GM19099 (cell line): ENCODE results near the gene DCAF7.

ENCODE experiments used
- POLR2A ChIP-seq: IDR thresholded peaks from 3 replicates; pipeline ENCODE4 v1.6.1; 2011; ENCODE audit warnings: low read depth; ENCODE audit not compliant: insufficient read length; ENCODE audit errors: extremely low read depth

DCAF7 gene

DNA sequence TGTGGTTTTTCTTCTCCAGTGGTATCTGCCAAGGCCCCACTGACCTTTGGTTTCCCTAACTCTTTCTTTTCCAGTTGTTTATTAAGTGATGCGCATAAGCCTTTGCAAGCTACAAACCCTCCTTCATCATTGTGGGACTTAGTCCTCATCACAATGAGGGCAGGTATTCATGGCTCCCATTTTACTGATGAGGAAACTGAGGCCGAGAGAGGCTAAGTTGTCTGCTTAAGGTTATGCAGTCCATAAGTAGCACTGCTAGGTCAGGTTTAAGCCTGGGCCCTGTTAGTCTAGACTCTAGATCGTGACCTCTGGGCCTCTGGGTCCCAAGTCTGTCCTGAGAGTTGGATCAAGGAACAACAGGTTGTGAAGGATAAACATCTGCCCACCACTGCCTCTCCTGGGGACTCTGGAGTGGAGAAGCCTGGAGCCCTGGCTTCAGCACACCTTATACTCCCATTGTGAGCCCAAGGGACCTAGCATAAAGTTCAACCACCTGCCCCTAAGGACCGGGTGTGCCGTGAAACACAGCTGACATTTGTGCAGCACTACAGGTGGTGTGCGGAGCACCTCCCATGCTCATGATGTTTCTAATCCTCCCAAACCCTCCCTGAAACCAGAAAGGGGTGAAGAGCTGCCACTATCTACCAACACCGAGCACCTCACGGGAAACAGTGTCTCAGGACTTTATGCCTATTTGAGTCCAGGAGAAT lies 32.3 kb upstream of the DCAF7 start:
- TF ChIP-seq POLR2A: no peak

DNA sequence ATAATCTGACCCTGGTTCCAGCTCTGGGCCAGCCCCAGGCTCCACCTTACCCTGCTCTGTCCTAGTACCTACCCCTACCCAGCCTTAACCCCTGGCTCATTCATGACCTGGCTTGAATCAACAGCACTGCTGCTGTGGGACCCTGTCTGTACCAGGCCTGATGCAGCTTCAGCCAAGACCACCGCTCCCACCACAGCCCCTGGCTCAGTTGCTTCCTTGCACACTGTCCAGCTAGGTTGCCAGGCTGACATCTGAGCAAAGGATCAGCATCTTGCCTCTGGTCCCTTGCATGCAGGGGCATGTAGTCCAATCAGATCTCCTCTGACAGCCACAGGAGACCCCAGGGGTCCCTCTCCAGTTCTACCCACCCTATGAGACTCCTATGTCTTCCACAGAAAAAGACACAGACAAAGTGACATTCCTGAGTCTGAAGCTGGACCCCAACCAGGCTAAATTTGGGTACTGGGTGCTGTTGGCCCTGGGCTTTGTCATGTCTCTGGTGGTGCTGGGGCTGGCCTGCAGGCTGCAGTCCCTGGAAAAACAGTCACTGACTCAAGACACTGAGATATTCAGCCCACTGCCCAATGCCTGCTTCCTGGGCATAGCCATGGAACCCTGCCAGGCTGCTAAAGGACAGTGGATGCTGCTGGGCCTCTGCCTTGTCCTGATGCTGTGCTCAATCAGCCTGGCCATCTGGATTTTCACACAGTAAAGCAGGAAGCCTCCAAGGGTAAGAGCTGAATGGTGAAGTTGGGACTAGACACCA lies 31.0 kb upstream of the DCAF7 start:
- no peak for TF ChIP-seq POLR2A

DNA sequence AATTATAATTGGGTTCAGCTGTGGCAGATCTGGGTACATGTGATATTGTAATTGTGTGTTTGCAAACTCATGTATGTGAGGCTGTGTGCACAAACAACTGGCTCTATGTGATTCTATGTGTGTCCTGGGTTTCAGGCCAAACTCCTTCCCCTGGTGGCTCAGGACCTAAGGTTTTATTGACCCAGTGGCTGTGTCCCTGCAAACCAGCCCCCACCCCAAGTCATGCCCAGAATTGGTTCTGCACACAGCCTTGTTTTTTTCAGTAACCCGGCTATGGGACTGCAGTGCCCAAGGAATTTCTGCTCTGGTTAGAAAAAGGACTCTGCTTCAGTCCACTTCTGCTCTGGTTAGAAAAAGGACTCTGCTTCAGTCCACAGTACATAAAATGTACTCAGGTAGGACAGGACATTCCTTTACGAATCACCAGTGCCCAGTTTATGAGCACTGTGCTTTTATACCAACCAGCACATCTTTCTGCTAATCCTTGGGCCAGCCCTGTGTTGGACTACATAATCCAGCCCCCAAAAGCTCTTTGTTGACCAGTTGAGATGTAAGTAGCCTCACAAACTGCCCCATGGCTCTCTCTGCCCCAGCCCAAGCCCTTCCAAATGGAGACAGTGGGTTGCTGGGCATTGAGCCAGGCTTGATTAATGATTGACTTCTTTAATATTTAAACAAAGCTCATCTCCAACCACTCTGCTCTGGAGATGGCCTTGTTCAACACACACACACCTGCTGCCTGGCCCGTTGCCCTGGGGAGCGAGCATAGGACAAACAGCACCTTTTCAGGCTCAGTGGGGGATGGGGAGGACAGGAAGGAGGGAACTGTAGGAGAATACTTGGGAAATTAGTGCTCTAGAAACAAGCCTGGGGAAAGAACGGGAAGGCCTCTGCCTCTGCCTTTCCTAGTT lies 30.1 kb upstream of the DCAF7 start:
- TF ChIP-seq POLR2A: no peak

DNA sequence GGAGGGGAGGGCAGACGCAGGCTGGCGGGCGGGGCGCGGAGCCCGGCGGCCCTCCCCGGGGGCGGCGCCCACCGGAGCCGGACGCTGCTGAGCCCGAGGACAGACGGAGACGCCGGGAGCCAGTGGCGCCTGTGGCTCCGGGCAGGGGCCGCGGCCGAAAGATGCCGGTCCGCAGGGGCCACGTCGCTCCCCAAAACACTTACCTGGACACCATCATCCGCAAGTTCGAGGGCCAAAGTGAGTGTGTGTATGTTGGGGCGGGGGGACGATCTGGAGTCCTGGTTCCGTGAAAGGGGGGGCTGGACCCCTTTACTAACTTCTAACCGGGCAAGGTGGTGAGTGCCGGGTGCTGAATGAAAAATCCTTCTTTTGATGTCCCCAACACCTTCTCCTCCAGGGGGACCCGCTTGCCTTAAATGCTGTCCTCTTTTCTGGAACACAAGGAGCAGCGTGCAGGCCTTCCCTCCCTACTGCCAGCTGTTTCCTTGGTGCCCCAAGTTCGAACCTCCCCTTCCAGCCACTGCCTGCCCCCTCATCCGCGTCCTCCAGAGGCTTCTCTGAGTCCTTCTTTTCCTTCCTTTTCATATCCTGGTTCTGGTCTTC lies 26.9 kb upstream of the DCAF7 start, which contains the start of gene KCNH6:
TSS of gene KCNH6 (plus strand) at position 106 of the 603 bp plus-strand sequence. CDS start at position 162, 56 bp downstream.
- TF ChIP-seq POLR2A: no peak

DNA sequence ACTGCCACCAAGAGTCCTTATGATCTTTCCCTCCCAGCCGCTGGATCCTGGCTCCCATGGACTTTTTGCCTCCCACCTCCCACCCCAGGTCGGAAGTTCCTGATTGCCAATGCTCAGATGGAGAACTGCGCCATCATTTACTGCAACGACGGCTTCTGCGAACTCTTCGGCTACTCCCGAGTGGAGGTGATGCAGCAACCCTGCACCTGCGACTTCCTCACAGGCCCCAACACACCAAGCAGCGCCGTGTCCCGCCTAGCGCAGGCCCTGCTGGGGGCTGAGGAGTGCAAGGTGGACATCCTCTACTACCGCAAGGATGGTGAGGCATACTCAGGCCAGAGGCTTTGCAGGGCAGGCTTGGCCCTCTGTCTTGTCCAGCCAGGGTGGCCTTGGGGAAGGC lies 26.2 kb upstream of the DCAF7 start:
- no peak for TF ChIP-seq POLR2A

DNA sequence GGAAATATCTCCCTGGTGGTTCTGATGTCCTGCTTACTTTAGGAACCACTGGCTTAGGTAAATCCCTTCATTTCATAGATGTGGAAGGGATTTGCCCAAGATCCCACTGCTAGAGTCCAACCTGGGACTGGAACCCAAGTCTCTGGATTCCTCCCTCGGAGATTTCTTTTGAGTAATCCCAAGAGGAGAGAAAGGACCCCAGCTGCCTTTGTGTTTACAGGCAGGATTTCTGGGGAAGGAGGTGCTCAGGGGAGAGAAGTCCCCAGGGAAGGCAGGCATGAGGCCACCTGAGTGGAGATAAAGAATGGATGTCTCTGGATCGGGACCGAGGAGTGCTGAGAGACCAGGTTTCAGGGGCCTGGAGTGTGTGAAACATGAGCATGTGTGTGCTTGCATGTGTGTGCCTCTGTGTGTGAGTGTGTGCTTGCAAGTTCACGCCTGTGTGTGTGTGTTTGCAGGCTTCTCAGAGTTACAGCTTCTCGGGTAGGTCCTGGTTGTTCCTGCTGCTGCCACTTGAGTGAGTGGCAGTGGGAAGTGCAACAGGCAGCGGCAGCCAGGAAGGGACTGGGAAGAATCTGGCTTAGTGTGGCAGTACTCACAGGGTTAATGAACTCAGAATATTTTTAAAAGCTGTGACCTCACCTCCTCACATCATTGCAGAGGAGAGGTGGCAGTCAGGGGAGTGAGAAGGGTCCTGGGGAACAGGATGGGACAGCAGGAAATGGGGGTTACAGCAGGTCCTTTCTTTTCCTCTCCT lies 24.9 kb upstream of the DCAF7 start:
- TF ChIP-seq POLR2A: no peak

DNA sequence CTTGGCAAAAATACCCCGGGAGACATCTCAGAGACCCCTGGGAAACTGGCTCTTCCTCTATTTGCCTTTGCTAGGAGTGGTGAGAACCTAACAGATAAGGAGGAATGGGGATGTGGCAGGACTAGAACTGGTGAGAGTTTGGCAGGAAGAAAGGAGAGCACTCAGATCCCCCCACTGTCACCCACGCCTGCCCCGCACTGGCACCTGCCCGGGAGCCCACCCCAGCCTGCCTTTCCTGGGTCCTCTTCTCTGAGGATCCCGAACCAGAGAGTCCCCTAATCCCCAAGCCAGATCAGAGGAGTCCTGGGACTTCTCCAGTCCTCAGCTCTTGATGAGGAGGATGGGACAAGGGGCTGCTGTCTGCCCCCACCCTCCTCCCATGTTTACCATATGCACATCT lies 23.4 kb upstream of the DCAF7 start:
- no peak for TF ChIP-seq POLR2A

DNA sequence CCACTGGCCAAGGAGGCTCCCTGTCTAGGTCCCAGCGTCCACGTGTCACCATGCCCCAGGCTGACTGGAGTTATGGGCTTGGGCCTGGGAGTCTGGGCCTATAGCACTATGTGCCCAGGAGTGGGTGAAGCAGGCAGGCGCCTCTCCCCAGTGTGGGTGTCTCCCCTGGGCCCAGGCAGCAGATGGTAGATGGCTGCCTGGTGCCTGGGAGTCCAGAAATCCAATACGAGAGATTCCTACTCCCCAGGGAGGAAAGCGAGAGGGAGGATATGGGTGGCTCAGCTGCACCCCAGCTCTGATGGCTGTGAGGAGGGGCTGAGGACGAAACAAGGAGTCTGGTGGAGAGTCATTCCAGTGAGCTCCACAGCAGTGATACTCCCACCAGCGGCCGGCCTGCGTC lies 22.1 kb upstream of the DCAF7 start:
- TF ChIP-seq POLR2A: no peak

DNA sequence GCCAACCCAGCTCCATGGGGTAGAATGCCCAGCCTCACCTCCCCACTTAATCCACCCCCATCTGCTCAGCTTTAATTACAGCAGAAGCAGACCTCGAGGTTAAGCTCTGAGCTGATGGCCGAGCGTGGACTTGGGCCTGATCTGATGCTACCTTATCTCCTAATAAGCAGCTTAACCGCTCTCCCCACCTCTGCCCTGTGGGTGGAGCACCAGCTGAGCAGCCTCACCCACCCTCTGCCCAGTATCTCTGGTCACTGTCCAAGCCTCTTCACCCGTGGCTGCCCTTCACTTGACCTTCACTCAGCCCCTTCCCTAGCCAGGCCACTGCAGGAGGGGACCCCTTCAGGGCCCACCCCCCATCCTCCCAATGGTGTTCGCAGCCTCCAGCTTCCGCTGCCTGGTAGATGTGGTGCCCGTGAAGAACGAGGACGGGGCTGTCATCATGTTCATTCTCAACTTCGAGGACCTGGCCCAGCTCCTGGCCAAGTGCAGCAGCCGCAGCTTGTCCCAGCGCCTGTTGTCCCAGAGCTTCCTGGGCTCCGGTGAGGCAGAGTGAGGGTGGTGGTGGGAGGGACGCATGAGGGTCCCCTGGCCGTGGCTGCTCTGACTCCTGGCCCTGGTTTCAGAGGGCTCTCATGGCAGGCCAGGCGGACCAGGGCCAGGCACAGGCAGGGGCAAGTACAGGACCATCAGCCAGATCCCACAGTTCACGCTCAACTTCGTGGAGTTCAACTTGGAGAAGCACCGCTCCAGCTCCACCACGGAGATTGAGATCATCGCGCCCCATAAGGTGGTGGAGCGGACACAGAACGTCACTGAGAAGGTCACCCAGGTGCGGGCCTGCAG lies 20.3 kb upstream of the DCAF7 start:
- TF ChIP-seq POLR2A: no peak

DNA sequence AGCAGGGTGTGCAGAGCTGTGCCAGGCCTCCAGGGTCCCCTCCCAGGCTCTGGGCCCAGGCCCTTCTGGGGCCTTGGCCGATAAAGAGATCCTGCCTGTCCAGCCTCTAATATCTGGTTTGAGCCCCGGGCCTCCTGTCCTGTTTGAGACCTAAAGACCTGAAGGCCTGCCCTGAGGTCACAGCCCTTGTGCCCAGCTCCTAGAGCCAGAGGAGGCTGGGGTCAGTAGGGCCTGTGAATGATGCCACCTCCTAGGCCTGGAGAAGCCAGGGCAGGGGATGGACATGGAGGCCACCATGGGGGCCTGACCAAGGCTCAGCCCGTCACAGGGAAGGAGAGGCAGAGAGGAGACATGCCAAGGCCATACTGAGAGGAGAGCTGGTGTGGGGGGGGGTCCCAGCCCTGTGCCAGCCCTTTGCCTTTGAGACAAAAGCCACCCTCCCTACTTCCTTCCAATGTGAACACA lies 19.7 kb upstream of the DCAF7 start:
- TF ChIP-seq POLR2A: no peak

DNA sequence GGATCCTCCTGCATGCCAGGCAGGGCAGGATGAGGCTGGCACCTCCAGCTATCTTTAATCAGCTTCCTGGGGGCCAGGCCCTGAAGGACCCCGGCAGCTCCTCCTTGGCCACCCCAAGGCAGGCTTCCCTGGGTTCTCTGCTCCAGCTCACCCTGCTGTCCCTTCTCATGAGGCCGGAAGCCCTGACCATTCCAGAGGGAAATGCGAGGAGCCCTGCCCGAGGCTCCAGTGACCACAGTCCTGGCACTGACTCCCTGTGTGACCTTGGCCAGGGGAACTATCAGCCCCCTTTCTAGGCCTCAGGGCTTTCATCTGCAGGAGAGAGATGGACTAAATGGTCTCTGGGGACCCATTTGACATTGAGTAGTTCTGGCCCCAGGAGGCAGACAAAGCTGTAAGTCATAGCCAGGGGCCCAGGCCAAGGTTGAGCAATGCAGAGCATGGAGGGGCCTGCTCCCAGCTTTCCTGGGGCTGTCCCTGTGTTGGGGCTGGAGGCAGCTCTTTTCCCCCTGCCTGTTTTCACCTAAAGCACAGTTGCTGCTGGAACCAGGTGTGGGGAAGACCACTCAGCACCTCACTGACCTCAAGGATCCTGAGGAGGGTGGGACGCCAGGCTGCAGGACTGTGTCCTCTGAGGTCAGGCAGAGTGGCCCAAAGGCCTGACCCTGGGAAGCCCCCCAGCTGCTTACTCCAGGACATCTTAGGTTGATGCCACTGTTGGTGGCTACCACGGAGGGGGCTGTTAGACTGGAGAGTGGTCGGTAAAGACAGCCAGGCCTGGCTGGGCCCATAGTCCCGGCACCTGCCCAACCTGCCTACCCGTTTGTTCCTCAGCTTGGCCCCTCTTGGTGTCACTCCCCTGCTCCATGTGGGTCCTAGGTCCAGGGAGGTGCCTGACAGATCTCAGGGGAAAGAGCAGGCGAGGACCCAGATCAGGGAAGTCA lies 19.0 kb upstream of the DCAF7 start:
- TF ChIP-seq POLR2A: no peak

DNA sequence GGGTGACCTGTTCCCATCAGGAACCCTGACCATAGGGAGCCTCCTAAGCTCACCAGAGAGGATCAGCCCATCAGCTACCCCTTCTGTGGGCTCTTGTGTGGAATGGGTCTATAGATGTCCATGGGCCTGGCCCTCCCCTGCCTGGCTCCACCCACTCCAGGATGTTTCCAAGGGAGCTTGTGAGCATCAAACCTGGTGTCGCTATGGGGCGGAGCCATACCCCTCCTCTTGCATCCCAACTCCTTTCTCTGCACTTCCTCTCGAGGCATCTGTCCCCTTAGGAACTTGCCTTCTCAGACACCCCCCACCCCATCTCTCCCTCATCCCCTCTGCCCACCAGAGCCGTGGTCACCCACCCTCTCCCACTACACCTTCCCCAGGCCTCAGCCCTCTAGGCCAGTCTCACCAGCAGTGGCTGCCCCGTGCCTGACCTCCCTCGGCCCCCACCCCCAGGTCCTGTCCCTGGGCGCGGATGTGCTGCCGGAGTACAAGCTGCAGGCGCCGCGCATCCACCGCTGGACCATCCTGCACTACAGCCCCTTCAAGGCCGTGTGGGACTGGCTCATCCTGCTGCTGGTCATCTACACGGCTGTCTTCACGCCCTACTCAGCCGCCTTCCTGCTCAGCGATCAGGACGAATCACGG lies 16.7 kb upstream of the DCAF7 start:
- no peak for TF ChIP-seq POLR2A
